Type B pancreatic cell (in vitro differentiated cells): ENCODE data around the gene B3GALNT1. TPM values are rescaled to one million over a fixed set of nuclear protein-coding genes. Genes with fewer than 3 reads are reported as not detected.

ENCODE experiments used
- DNase-seq: peaks from one replicate; pipeline ENCODE4 v3.0.0; 2021; ENCODE audit warnings: mixed read lengths; ENCODE audit not compliant: unreplicated experiment; ENCODE audit errors: extremely low spot score
- H3K27ac Mint-ChIP-seq: 2 replicates; pipeline ENCODE4 v1.8.0; 2021; ENCODE audit warnings: mild to moderate bottlenecking, mixed read lengths
- H3K27me3 Mint-ChIP-seq: 2 replicates; pipeline ENCODE4 v1.8.0; 2021; ENCODE audit warnings: mixed read lengths
- H3K36me3 Mint-ChIP-seq: 2 replicates; pipeline ENCODE4 v1.8.0; 2021; ENCODE audit warnings: mixed read lengths
- H3K4me1 Mint-ChIP-seq: one replicate; pipeline ENCODE4 v1.8.0; 2021; ENCODE audit warnings: mixed read lengths; ENCODE audit not compliant: unreplicated experiment
- H3K4me3 Mint-ChIP-seq: 2 replicates; pipeline ENCODE4 v1.8.0; 2021; ENCODE audit warnings: mild to moderate bottlenecking, mixed read lengths
- H3K9me3 Mint-ChIP-seq: 2 replicates; pipeline ENCODE4 v1.8.0; 2021; ENCODE audit warnings: mixed read lengths
- total RNA-seq: library from RNA; stranded (reverse); gene quantifications from 2 replicates; pipeline ENCODE4 v1.2.1, GENCODE V29; 2021; ENCODE audit warnings: low replicate concordance
- TF ChIP-seq, protein P1 (sequence below): fragments of 200-600 bp; sonication (generic); conservative IDR thresholded peaks from 2 replicates; pipeline ENCODE4 v1.5.0; 2021; ENCODE audit warnings: antibody characterized with exemption, mild to moderate bottlenecking

The B3GALNT1 gene
- total RNA-seq, 1 donor from 2014 or later: 19.6 TPM

DNA sequence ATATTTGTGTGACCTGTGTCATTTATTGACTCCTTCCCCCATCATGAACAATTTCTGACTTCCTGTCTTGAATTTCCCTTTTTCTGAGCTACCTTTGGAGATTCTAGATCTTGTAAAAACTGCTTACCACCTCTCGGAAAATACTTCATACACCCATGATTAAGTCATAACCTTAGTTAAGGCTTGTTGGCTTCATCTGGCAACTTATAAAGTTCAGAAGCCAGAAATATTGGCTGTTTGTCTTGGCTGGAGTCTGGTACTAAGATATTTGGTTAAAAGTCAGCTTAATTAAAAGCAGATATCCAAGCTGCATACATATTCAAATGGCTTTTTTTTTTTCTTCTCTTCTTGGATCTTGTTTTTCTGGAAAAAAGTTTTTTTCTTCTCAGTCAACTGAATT lies 37.3 kb upstream of the B3GALNT1 start:
- H3K9me3 Mint-ChIP-seq: peaks cover 9% of the 10 kb centered on the region

GRCh38 chr3:161139686-161140085 lies 34.5 kb upstream of the B3GALNT1 start:
- Mint-ChIP-seq H3K36me3 (no peaks in the 10 kb centered on the region), H3K27me3 (peaks cover 2% of the 10 kb centered on the region), H3K4me3 (no peak overlapping the region), H3K9me3 (peaks cover 4% of the 10 kb centered on the region), H3K27ac (no peak overlapping the region), H3K4me1 (no peaks in the 10 kb centered on the region)
- DNase-seq: no peak
- TF ChIP-seq, protein P1, sequence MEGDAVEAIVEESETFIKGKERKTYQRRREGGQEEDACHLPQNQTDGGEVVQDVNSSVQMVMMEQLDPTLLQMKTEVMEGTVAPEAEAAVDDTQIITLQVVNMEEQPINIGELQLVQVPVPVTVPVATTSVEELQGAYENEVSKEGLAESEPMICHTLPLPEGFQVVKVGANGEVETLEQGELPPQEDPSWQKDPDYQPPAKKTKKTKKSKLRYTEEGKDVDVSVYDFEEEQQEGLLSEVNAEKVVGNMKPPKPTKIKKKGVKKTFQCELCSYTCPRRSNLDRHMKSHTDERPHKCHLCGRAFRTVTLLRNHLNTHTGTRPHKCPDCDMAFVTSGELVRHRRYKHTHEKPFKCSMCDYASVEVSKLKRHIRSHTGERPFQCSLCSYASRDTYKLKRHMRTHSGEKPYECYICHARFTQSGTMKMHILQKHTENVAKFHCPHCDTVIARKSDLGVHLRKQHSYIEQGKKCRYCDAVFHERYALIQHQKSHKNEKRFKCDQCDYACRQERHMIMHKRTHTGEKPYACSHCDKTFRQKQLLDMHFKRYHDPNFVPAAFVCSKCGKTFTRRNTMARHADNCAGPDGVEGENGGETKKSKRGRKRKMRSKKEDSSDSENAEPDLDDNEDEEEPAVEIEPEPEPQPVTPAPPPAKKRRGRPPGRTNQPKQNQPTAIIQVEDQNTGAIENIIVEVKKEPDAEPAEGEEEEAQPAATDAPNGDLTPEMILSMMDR: no peak

More for the DNA sequence above, 37.3 kb upstream of the B3GALNT1 start:
- no peak overlapping the region for H3K4me3 Mint-ChIP-seq
- DNase-seq: no peak
- H3K36me3 Mint-ChIP-seq: no peaks in the 10 kb centered on the region
- no peaks in the 10 kb centered on the region for H3K4me1 Mint-ChIP-seq
- H3K27me3 Mint-ChIP-seq: no peaks in the 10 kb centered on the region
- no peak overlapping the region for H3K27ac Mint-ChIP-seq
- TF ChIP-seq, protein P1: no peak

- Mint-ChIP-seq H3K36me3 (no peaks in the 10 kb centered on the region), H3K27me3 (peaks cover 2% of the 10 kb centered on the region), H3K27ac (no peak overlapping the region)
Measured at GRCh38 chr3:161137260-161137659, 32.1 kb upstream of the B3GALNT1 start.

DNA sequence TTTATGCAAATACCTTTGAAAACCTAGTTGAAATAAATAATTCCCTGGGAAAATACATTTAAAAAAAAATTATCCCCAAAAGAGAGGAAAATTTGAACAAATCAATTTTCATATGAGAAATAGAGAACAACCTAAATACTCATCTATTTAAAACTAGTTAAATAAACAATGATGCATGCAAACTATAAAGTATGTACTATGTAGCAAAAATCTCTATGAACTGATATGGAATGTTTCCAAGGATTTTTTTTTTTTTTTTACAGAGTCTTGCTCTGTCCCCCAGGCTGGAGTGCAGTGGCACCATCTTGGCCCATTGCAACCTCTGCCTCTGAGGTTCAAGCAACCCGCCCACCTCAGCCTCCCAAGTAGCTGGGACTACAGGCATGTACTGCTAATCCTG lies 27.2 kb upstream of the B3GALNT1 start:
- H3K9me3 Mint-ChIP-seq: no peaks in the 10 kb centered on the region
- TF ChIP-seq, protein P1: no peak
- DNase-seq: no peak
- no peaks in the 10 kb centered on the region for H3K4me1 Mint-ChIP-seq
- H3K27ac Mint-ChIP-seq: no peak overlapping the region
- peaks cover 6% of the 10 kb centered on the region for H3K27me3 Mint-ChIP-seq
- no peak overlapping the region for H3K4me3 Mint-ChIP-seq
- H3K36me3 Mint-ChIP-seq: no peaks in the 10 kb centered on the region

More at GRCh38 chr3:161137260-161137659, 32.1 kb upstream of the B3GALNT1 start:
- no peak overlapping the region for H3K4me3 Mint-ChIP-seq
- no peak for DNase-seq
- no peaks in the 10 kb centered on the region for H3K4me1 Mint-ChIP-seq
- peaks cover 4% of the 10 kb centered on the region for H3K9me3 Mint-ChIP-seq
- TF ChIP-seq, protein P1: no peak

DNA sequence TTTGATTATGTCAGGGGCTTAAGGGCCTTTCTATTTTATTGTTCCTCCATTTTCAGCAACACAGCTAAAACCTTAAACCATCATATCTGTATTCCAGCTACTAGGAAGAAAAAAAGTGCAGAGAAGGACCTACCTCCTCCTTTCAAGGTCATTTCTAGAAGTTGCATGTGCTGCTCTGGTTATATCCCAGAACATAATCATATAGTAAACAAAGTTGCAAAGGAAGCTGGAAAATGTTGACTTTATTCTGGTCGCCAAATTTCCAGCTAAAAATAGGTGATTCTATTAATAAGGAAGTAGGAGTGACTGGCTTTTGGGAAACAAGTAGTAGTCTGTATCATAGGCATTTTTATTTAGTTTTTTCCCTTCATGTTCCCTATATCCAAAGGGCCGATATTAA lies 21.3 kb upstream of the B3GALNT1 start:
- DNase-seq: no peak
- TF ChIP-seq, protein P1: no peak
- H3K36me3 Mint-ChIP-seq: no peaks in the 10 kb centered on the region
- peaks cover 9% of the 10 kb centered on the region for H3K27me3 Mint-ChIP-seq
- no peak overlapping the region for H3K27ac Mint-ChIP-seq
- H3K4me3 Mint-ChIP-seq: no peak overlapping the region
- H3K9me3 Mint-ChIP-seq: peaks cover 10% of the 10 kb centered on the region
- H3K4me1 Mint-ChIP-seq: no peaks in the 10 kb centered on the region

GRCh38 chr3:161117646-161118045 lies 12.5 kb upstream of the B3GALNT1 start:
- Mint-ChIP-seq H3K27ac (no peak overlapping the region), H3K4me3 (no peak overlapping the region), H3K27me3 (peaks cover 36% of the 10 kb centered on the region), H3K36me3 (peaks cover 4% of the 10 kb centered on the region), H3K9me3 (peaks cover 12% of the 10 kb centered on the region), H3K4me1 (no peaks in the 10 kb centered on the region)
- TF ChIP-seq, protein P1: no peak
- DNase-seq: no peak
